Motor neuron (in vitro differentiated cells): ENCODE results near the gene GRID1. TPM values are rescaled to one million over a fixed set of nuclear protein-coding genes. Genes with fewer than 3 reads are reported as not detected.
"Not testable (repeated sequence)": the region's sequence is repeated elsewhere in the genome, so short reads cannot be mapped to it uniquely, and the experiment has no call there.

Experiments used
- ATAC-seq, 8 experiments: fragments of 200-7000 bp; cut with Tn5 transposase; replicated peaks in 6 of 8; 2 replicates each; pipeline ENCODE4 v1.8.0; 2021; ENCODE audit warnings: mild to moderate bottlenecking in 8 of 8, moderate library complexity in 8 of 8
- H3K27ac ChIP-seq, 2 donors: fragments of 250-450 bp; sonication (Bioruptor Pico); 2 replicates each; pipeline ENCODE4 v1.9.0; 2021; ENCODE audit warnings: antibody characterized with exemption in 2 of 2, mild to moderate bottlenecking in 2 of 2, moderate library complexity in 1 of 2
- H3K4me1 ChIP-seq, 2 donors: fragments of 250-450 bp; sonication (Bioruptor Pico); replicated peaks in 1 of 2; 2 replicates each; pipeline ENCODE4 v1.6.1; 2021; ENCODE audit warnings: antibody characterized with exemption in 2 of 2, mild to moderate bottlenecking in 2 of 2, moderate library complexity in 1 of 2
- H3K4me3 ChIP-seq, 5 donors: fragments of 250-450 bp; sonication (Bioruptor Pico); 2 replicates each; pipeline ENCODE4 v1.9.0; 2021; ENCODE audit warnings: antibody characterized with exemption in 5 of 5, mild to moderate bottlenecking in 5 of 5, moderate library complexity in 4 of 5
- WGBS, 10 experiments: fragments of 450-650 bp; shearing (Covaris generic); methylation state at CpG; one replicate each; pipeline ENCODE4 v1.0.0; 2022; 5-methylcytosine and 5-hydroxymethylcytosine counted together
- in situ Hi-C, 9 experiments: fragments of 400-800 bp; cut with MboI; loops; one replicate each; pipeline ENCODE4 v1.15.0; 2021; ENCODE audit warnings: low sequenced_read_pairs in 9 of 9, low pct_unique_long_range_greater_than_20kb in 2 of 9; ENCODE audit not compliant: unreplicated experiment in 9 of 9
- total RNA-seq, 8 experiments: library from RNA; unstranded; fragments of 300-600 nt; gene quantifications; 2 replicates each; pipeline versions ENCODE4 v1.2.3 to v1.2.4, GENCODE V29; 2022

GRID1 gene
- total RNA-seq, 8 experiments from 2014 or later: 0.15 to 10.0 (median 6.0) TPM

DNA sequence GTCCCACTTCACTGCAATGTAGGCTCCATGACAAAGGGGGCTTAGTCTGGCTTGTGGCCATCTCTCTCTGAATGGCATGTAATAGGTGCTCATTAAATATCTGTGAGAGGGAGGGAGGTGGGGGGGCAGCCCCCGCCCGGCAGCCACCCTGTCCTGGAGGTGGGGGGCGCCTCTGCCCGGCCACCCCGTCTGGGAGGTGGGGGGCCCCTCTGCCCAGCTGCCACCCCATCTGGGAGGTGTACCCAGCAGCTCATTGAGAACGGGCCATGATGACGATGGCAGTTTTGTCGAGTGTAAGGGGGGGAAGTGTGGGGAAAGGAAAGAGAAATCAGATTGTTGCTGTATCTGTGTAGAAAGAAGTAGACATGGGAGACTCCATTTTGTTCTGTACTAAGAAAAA, 334.5 kb downstream of the GRID1 start:
- H3K4me3 ChIP-seq, in situ Hi-C loops, H3K4me1 ChIP-seq, ATAC-seq, H3K27ac ChIP-seq: not testable (repeated sequence)
- WGBS, 10 experiments: no CpG with 5 or more reads among the region's 8 CpGs

DNA sequence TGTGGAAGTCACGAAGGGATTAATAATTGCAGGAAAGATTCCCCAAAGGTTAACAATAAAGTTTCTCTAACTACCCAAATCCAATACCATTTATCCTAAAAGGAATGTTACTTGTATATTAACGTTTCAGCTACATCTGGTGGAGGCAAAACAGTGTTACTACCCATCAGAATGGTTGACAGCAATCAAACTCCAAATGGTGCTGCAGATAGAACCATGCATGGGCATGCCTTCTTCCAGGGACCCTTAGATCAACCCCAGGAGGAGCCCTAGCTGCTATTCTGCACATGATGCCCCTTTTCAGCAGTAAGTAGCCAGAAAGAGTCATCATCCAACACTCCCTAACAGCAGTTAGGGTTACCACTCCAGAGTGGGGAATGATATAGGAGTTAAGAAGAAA, 336.3 kb downstream of the GRID1 start:
- WGBS, 10 experiments: 0 to 100% (median 20%) methylated on average over 1 to 2 of the region's 2 CpGs; no CpG with 5 or more reads in 2 of the 10 experiments
- in situ Hi-C loops: no loop called here
- H3K27ac ChIP-seq: no peak overlapping the region
- no peak overlapping the region for H3K4me3 ChIP-seq
- ATAC-seq: no peak
- no peaks in the 10 kb centered on the region for H3K4me1 ChIP-seq

DNA sequence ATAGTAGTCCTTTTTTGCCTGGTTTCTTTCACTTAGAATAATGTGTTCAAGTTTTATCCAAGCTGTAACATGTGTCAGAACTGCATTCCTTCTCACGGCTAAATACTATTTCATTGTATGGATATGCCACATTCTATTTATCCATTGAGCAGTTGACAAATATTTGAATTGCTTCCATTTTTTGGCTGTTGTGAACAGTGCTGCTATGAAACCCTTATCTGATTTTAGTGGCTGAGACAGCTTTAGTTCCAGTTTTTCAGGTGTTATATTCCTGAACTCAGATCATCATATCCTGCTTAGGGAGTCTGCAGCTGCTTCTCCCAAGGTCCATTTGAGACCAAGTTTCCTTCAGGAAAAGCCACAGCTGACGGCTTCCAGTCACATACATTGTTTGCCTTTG, 339.2 kb downstream of the GRID1 start:
- in situ Hi-C loops: no loop called here
- no peak for ATAC-seq
- 6 to 100% (median 82%) methylated on average over 1 to 2 of the region's 2 CpGs; no CpG with 5 or more reads in 1 of the 10 experiments for WGBS, 10 experiments

DNA sequence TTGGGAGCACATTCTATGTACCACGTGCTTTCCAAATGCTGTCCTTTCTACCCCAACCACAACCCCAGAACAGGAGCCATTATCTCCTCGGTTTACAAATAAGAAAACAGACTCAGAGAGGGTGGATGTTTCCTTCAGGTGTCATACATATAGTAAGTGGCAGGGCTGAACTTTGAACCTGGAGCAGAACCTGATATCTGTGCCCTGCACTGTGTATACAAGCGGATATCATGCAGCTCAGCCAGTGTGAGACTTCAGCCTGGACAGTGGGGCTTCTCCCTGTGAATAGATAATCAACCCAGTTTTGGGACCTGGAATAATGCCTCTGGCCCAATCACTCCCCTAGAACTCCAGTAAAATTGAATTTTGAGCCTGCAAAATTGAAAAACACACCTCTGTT, 341.1 kb downstream of the GRID1 start:
- peak in 1 of 8 experiments; percentile 16 for ATAC-seq
- no peak overlapping the region for H3K4me3 ChIP-seq
- 0 to 100% (median 81%) methylated on average over 1 to 3 of the region's 3 CpGs; no CpG with 5 or more reads in 3 of the 10 experiments for WGBS, 10 experiments
- H3K27ac ChIP-seq: no peak overlapping the region
- in situ Hi-C loops: no loop called here
- peaks cover 15 to 26% of the 10 kb centered on the region in 2 donors for H3K4me1 ChIP-seq

More for the DNA sequence above, 339.2 kb downstream of the GRID1 start:
- Histone ChIP-seq H3K4me1 (peaks cover 14 to 15% of the 10 kb centered on the region in 2 donors), H3K4me3 (no peak overlapping the region), H3K27ac (no peak overlapping the region)

DNA sequence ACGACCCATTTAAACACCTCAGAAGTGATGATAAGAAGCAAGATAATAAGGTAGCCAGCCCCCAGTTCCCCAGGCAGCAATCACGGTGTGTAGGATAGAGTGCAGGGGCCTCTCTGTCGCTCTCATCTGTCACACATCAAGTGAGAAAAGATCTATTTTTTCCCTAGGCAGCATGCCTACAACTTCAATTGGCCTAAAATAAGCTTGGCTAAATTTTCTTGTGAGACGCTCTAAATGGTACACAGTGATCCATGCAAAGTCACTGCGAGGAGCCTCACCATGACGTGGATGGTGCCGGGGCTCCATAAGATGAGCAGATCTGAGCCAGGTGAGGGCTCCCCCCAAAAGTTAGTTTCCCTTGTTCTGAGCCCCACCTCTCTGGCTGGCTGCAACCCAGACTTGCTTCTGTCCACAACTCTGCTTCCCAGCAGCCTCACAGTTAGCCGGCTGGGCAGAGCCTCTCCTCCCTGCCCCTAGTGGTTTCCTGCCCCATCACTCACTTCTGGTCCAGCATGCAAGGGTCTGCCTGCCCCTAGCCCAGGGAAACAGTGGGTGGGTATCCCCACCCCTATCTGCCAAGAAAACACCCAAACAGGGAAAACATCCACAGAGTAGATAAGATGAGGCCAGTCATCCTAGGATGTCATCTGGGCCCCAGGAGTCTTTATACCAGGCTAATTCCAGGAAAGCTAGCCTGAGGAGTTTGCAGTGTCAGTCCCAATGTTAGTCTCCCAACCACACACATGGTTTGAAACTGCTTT, 342.1 kb downstream of the GRID1 start:
- Histone ChIP-seq H3K27ac (no peak overlapping the region), H3K4me3 (no peak overlapping the region), H3K4me1 (peaks cover 20 to 33% of the 10 kb centered on the region in 2 donors)
- in situ Hi-C loops: no loop called here
- peak in 5 of 8 experiments; percentile 13 to 68 (median 32) for ATAC-seq
- WGBS, 10 experiments: 17 to 100% (median 73%) methylated on average over 1 to 3 of the region's 8 CpGs; no CpG with 5 or more reads in 3 of the 10 experiments

DNA sequence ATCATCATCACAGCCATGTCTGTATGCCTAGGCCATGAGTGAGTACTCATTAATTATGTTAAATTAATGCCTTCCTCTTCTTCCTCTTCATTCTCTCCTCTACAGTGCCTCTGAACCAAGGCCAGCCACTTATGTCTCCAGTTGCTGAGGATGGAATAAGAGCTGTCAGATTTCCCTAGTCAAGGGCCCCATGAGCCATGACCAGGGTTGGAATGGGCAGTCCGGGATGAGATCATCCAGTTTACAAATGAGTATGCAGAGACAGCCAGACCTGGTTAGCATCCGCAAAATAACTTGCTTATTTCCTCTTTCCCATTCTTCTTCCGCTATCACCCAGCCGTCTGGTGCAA, 342.7 kb downstream of the GRID1 start:
- H3K27ac ChIP-seq: peak overlapping the region in 1 of 2 donors; percentile 25
- ATAC-seq: peak in 7 of 8 experiments; percentile 63 to 87 (median 76)
- WGBS, 10 experiments: 13 to 100% (median 63%) methylated on average over 1 to 3 of the region's 4 CpGs; no CpG with 5 or more reads in 2 of the 10 experiments

DNA sequence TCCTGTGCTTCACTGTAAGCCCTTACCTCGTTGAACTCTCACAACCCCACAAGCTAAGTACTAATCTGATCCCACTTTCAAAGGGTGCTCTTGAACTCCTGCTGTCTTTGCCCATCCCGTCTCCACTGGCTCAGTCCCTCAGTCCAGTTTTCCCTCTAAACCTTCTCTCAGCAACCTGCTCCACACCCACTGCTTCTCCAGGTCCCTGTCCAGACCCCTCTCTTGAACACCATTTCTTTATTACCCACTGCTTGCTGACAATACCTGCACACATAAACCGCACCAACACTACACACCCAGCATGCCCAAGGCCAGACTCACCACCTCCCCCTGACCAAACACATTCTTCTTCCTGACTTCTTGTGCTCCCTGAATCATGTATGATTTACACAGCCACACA, 343.3 kb downstream of the GRID1 start:
- Histone ChIP-seq H3K27ac (no peak overlapping the region), H3K4me3 (no peak overlapping the region)

More for the DNA sequence above, 342.7 kb downstream of the GRID1 start:
- Histone ChIP-seq H3K4me1 (peaks cover 20 to 33% of the 10 kb centered on the region in 2 donors), H3K4me3 (no peak overlapping the region)
- in situ Hi-C loops: no loop called here

DNA sequence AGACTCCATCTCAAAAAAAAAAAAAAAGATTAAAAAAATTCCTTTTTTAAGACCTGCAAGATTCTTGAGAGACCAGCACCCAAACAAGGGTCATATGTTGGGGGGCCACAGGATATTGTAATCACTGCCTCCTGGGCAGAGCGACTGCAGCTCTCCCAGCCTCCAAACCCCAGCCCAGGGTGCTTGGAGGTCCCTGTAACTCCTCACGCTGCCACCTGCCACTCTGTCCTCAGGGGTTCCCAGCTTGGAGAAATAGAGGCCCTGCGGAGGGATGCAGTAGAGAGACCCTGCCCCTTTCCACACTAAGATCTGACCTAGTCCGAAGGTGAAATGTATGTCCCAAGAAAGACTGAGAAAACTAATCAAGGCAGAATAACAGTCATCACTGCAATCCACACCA, 343.7 kb downstream of the GRID1 start:
- WGBS, 10 experiments: 31 to 100% (median 88%) methylated on average over 2 to 4 of the region's 4 CpGs; no CpG with 5 or more reads in 4 of the 10 experiments
- no peak overlapping the region for H3K27ac ChIP-seq
- ATAC-seq: no peak
- no peak overlapping the region for H3K4me3 ChIP-seq
- H3K4me1 ChIP-seq: peaks cover 20 to 33% of the 10 kb centered on the region in 2 donors
- in situ Hi-C loops: no loop called here

More for the DNA sequence above, 343.3 kb downstream of the GRID1 start:
- 17 to 100% (median 92%) methylated on average over 1 to 3 of the region's 3 CpGs; no CpG with 5 or more reads in 5 of the 10 experiments for WGBS, 10 experiments
- in situ Hi-C loops: no loop called here
- ATAC-seq: peak in 1 of 8 experiments; percentile 25
- peaks cover 20 to 33% of the 10 kb centered on the region in 2 donors for H3K4me1 ChIP-seq

DNA sequence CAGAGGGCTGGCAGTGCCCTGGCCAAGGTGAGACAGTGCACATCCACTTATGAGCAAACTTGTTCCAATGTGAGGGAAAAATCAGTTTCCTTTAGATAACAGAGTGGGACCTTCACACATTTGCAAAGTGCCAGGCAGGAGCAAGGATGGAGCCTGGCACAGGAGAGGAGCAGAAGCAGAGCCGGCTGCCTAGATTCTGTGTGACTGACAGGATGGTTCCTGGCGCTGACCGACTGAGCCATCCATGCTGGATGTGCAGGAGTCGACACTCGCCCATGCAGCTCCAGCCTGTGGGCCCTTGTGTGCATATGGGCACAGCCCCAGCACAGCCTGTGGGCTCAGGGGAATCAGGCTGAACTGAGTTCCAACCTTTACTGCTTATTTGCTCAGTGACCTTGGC, 346.5 kb downstream of the GRID1 start:
- no peak overlapping the region for H3K27ac ChIP-seq
- no peak overlapping the region for H3K4me3 ChIP-seq
- ATAC-seq: peak in 4 of 8 experiments; percentile 21 to 52 (median 38)
- H3K4me1 ChIP-seq: peaks cover 20 to 33% of the 10 kb centered on the region in 2 donors
- in situ Hi-C loops: no loop called here
- 60 to 100% (median 84%) methylated on average over 1 to 3 of the region's 5 CpGs; no CpG with 5 or more reads in 7 of the 10 experiments for WGBS, 10 experiments

DNA sequence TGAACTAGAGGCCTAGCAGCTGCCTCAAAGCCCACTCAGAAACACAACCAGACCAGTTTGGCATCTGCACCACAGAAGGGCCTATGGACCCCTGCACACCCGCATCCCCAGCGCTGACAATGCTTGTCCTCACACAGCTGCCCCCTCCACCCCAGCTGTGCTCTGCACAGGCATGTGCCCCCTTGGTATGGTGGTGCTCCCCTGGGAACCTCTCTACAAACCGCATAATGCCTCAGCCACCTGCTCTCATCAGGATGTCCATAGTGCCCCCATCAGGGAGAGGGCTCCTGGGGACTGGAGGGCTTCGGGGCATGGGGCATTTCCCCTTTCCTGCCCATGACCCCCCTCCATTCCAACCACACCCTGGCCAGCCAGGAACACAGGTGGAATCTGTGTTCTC, 347.5 kb downstream of the GRID1 start:
- peaks cover 16 to 29% of the 10 kb centered on the region in 2 donors for H3K4me1 ChIP-seq
- in situ Hi-C loops: no loop called here
- H3K4me3 ChIP-seq: no peak overlapping the region
- no peak overlapping the region for H3K27ac ChIP-seq
- WGBS, 10 experiments: 0 to 88% methylated on average over 1 to 2 of the region's 4 CpGs; no CpG with 5 or more reads in 8 of the 10 experiments
- no peak for ATAC-seq

DNA sequence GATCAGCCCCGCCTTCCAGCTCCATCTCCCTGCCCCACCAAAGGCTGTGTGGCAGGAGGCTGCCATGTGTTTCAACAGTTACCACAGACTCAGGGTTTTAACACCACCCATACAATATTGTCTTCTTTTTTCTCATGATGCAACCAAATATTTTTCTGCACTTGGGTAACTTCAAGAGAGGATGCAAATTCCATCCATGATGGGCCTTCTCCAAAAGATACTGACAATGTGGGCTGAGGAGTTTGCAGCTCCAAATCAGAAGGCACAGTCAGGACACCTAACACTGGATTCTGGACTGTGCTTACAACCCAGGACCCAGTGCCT, 347.9 kb downstream of the GRID1 start:
- WGBS, 10 experiments: 0 to 89% (median 88%) methylated on average over 1 of the region's 1 CpG; no CpG with 5 or more reads in 7 of the 10 experiments
- peak in 3 of 8 experiments; percentile 24 to 67 (median 41) for ATAC-seq
- in situ Hi-C loops: no loop called here
- H3K4me1 ChIP-seq: peaks cover 11 to 25% of the 10 kb centered on the region in 2 donors
- no peak overlapping the region for H3K27ac ChIP-seq
- no peak overlapping the region for H3K4me3 ChIP-seq

DNA sequence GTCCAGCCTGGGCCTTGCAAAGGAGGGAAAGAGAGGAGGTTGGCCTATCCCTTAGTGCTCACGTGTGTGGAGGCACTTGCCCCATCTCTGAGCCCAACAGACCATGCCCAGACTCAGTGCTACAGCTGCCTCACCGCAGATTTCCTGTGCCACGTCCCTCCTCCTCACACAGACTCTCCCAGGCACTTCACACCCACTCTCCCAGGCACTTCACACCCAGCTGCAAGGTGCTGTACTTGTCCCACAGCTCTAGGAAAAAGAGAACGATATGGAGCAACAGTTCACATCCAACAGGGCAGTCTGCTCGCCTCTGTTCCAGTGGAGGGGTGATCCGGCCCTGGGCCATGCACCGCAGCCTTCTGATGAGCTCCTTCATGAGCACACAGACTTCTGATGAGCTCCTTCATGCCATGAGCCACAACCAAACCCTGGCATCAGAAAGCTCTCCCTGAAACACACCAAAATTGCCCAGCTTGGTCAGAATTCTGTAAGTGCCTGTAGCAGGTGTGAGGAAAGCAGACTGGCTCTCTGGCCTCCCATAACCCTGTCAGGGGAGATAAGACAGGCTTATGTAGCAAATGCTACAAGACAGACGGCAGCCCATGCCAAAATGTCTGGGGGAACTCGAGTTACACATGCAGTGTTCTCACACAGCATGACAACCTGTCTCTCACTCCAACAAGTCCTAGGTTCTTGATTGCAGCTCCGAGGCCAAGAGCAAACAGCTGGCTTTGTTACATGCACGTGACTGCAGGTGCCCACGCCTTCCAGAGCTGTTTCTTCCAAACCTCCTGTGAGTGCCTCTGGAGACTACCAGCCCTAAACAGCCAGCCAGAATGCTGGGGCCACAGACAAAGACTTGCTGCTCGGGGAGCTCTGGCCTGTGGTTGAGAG, 348.5 kb downstream of the GRID1 start:
- Histone ChIP-seq H3K4me1 (peaks cover 5 to 19% of the 10 kb centered on the region in 2 donors), H3K27ac (no peak overlapping the region), H3K4me3 (no peak overlapping the region)
- WGBS, 10 experiments: 0 to 100% (median 65%) methylated on average over 1 to 9 of the region's 13 CpGs; no CpG with 5 or more reads in 2 of the 10 experiments
- ATAC-seq: no peak
- in situ Hi-C loops: no loop called here

DNA sequence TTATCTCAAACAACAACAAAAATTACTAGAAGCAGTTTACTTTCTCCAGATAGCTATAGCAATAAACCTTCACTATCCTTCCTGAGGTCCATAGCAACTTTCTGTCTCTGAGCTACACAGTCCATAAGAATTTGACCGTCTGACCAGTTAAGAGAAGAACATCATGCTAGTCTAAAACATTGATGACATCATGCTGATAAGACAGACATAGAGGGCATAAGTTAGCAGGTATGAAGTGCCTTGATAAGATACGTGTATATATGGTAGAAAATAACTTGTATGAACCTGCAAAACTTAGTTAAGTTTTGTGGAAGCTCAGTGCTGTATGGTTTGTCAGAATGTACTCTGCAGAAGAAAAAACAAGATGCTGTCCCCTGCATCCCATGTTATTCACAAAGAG, 353.0 kb downstream of the GRID1 start:
- 11 to 88% (median 60%) methylated on average over 1 to 2 of the region's 2 CpGs; no CpG with 5 or more reads in 2 of the 10 experiments for WGBS, 10 experiments
- in situ Hi-C loops: no loop called here
- Histone ChIP-seq H3K4me3 (no peak overlapping the region), H3K4me1 (peaks cover 0 to 3% of the 10 kb centered on the region in 2 donors), H3K27ac (no peak overlapping the region)
- no peak for ATAC-seq
